BLaER1 (cell line): ENCODE results near the gene NUAK1.

Experiments
- H3K27ac ChIP-seq: shearing (Covaris generic); formaldehyde crosslinking; 2 replicates; pipeline ENCODE4 v1.8.1; 2022
- H3K27me3 ChIP-seq: shearing (Covaris generic); formaldehyde crosslinking; 2 replicates; pipeline ENCODE4 v1.8.1; 2022
- H3K36me3 ChIP-seq: shearing (Covaris generic); formaldehyde crosslinking; 2 replicates; pipeline ENCODE4 v1.8.1; 2022
- H3K4me1 ChIP-seq: shearing (Covaris generic); formaldehyde crosslinking; 2 replicates; pipeline ENCODE4 v1.8.1; 2022
- H3K4me2 ChIP-seq: shearing (Covaris generic); formaldehyde crosslinking; 2 replicates; pipeline ENCODE4 v1.8.1; 2022
- H3K4me3 ChIP-seq: shearing (Covaris generic); formaldehyde crosslinking; 2 replicates; pipeline ENCODE4 v1.8.1; 2022
- H3K9ac ChIP-seq: shearing (Covaris generic); formaldehyde crosslinking; 2 replicates; pipeline ENCODE4 v1.8.1; 2022
- H3K9me3 ChIP-seq: shearing (Covaris generic); formaldehyde crosslinking; 2 replicates; pipeline ENCODE4 v1.8.1; 2022
- H4K20me1 ChIP-seq: shearing (Covaris generic); formaldehyde crosslinking; 2 replicates; pipeline ENCODE4 v1.8.1; 2022
- Cebpa-rat ChIP-seq: shearing (Covaris generic); IDR thresholded peaks from 2 replicates; pipeline ENCODE4 v1.8.1; 2022

The NUAK1 gene

DNA sequence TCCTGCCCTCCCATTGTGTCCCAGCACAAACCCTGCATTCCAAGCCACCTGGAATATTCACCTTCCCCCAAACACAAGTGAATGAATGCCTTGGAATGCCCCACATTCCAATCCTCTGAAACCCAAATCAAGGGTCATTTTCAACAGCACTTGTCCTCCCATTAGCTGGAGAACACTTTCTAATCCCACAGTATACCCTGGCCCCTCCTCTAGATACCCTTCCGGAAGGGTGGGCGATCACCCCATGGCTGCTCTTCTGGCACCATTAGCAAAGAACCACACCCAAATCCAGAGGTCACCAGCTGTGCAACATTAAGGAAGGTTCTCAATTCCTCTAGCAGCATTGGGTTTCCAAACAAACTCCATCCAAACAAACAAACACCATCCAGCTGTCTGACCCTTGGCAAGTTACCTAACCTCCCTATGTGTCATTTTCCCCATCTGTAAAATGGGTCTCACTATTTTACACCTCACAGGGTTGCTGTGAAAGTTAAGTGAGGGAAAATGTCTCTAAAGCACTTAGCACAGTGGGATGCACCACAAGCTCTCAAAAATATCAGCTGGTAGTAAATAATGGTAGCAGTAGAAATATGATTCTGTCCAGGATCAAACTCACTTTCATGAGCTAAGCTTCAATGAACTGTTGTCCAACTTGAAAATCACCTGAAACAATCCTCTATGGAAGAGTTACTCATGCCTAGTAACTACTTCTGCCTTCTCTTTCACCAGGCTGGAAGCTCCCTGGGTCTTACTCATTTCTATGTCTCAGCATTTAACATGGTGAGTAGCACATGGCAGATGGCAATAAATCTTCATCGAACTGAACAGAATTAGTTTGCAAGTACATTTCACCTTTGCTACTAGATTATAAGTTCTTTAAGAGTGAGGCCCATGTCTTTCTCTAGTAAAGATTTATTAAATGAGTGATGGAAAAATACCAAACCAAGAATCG is 5.3 kb downstream of the NUAK1 start:
- H3K4me2 ChIP-seq = no peak overlapping the region
- H3K27me3 ChIP-seq = peaks cover 19% of the 10 kb centered on the region
- no peaks in the 10 kb centered on the region for H4K20me1 ChIP-seq
- TF ChIP-seq Cebpa-rat = no peak
- peaks cover 32% of the 10 kb centered on the region for H3K4me1 ChIP-seq
- H3K9me3 ChIP-seq = no peaks in the 10 kb centered on the region
- H3K4me3 ChIP-seq = no peak overlapping the region
- no peak overlapping the region for H3K9ac ChIP-seq
- H3K27ac ChIP-seq = no peak overlapping the region
- H3K36me3 ChIP-seq = no peaks in the 10 kb centered on the region

DNA sequence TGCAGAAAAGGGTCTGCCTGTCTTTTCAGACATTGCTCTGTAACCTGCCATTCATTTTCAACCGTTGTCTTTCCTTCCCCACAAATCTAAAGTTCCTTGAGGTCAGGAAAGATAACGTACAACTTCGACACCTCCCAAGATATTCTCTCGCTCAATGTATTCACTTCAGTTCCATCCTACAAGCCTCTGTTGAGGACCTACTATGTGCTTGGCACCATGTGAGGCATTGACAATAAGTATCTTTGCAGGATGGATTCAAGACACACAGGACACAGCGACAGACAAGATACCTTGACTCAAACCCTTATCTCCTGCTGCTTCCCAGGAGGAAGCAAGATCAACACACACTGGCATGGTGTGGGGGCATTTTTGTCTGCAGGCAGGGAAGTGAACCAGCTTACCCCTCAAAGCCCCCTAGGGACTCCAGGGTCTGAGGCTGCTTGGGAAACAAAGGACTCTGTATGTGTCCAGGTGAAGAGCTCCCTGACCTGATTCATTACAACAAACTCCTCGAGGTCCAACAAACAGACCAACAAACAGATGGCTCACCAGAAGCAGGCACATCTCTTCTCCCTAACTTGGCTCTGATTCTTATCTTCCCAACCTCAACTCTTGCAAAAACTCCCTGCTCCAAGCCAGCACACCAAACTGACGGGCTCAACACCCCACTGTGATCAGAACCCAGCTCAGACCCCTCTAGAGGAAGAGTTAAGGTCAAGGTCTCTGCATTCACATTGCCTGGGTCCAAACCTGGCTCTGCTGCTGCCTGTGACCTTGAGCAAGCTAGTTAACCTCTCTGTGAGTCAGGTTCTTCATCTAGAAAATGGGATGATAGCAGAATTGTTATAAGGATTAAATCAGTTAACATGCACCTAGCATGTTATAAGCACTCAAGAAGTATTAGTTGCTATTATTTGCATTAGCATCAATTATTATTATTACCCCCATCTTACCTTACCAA is 6.3 kb downstream of the NUAK1 start:
- peaks cover 10% of the 10 kb centered on the region for H3K27me3 ChIP-seq
- H3K9ac ChIP-seq = no peak overlapping the region
- H3K36me3 ChIP-seq = no peaks in the 10 kb centered on the region
- no peak overlapping the region for H3K4me2 ChIP-seq
- TF ChIP-seq Cebpa-rat = no peak
- H3K27ac ChIP-seq = no peak overlapping the region
- H4K20me1 ChIP-seq = no peaks in the 10 kb centered on the region
- no peak overlapping the region for H3K4me3 ChIP-seq
- H3K9me3 ChIP-seq = no peaks in the 10 kb centered on the region
- peaks cover 22% of the 10 kb centered on the region for H3K4me1 ChIP-seq

DNA sequence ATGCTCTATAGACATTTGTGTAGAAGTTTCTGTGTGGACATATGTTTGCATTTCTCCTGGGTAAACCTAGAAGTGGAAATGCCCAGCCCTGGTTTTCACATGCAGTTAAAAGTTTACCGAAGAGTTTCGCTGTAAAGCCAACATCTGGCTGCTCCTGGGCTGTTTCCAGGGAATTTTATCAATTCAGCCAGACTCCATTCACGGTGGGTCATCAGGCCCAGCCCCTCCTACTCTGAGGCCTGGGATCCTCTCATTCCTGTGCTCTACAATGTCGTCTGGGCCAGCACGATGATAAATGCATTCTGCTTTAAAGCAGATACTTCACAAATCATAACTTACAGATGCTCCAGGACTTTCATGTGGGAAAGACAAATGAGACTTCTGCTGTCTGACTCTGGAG is 7.1 kb downstream of the NUAK1 start:
- H3K9me3 ChIP-seq = no peaks in the 10 kb centered on the region
- no peak overlapping the region for H3K9ac ChIP-seq
- TF ChIP-seq Cebpa-rat = no peak
- H3K36me3 ChIP-seq = no peaks in the 10 kb centered on the region
- no peak overlapping the region for H3K27ac ChIP-seq
- H4K20me1 ChIP-seq = no peaks in the 10 kb centered on the region
- H3K4me1 ChIP-seq = peaks cover 16% of the 10 kb centered on the region
- H3K27me3 ChIP-seq = peaks cover 3% of the 10 kb centered on the region; the same call in 1 of the 2 replicates
- no peak overlapping the region for H3K4me2 ChIP-seq
- no peak overlapping the region for H3K4me3 ChIP-seq

DNA sequence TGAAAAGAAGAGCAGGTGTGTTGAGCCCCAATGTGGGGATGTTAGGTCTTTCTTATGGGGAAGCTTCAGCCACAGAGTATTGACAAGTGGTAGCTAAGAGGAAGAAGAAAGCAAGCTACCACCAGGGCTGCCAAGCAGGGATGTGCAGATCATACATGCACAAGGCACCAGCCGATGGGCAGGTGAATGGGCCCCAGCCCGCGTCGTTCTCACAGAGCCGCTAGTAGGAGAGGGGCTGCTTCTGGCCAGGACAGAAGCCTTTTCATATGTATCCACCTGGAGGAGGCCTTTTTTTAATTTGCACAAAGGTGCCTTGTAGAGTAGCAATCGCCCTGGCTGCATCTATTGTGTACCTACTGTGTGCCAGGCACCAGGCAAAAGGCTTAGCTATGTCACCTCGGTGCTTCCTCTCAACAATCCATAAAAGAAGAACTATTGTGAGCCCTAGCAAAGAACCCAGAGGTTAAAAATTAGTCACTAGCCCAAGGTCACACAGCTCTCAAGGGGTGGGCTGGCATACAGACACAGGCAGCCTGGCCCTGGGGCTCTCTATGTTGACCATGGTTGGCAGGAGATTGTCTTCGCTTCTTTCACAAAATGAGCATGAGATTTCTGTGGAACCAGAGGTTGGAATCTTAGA is 8.2 kb downstream of the NUAK1 start:
- Histone ChIP-seq H3K4me2 (no peak overlapping the region), H3K27ac (no peak overlapping the region), H3K9ac (no peak overlapping the region), H3K4me1 (peaks cover 7% of the 10 kb centered on the region), H4K20me1 (no peaks in the 10 kb centered on the region), H3K4me3 (no peak overlapping the region), H3K27me3 (no peaks in the 10 kb centered on the region), H3K36me3 (no peaks in the 10 kb centered on the region), H3K9me3 (no peaks in the 10 kb centered on the region)
- no peak for TF ChIP-seq Cebpa-rat

DNA sequence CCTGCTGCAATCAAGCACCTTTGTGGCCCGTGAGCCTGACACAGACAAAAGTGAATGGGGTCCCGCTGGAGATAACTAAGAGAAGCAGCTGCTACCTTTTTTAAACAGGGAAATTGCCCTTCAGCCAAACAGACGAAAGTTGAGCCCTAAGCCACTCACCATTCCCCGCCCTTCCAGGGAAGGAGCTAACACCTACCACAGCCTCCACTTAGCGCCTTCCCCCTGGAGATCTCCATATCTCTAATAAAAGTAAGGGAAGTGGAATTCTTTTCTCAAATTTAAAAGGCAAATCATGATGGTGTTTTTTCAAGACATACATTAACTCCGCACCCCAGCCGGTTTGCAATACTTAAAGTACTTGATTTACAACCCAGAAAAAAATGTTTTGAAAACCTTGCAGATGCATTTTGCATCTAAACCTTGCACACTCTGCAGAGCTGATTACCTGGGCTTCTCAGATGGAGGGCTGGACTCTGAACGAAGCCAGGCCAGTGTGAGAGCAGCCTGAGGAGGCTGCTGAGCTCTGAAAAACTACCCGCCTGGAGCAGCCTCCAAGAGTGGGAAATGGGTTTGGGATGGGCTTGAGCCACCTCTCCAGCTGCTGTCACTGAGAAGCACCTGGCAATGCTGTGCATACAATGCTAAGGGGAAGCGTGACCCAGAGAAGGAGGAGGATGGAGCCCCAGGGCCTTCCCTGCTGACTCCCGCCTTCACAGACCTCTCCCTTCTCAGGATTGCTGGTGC is 10.0 kb downstream of the NUAK1 start:
- no peaks in the 10 kb centered on the region for H3K36me3 ChIP-seq
- no peaks in the 10 kb centered on the region for H3K9me3 ChIP-seq
- H3K27me3 ChIP-seq = no peaks in the 10 kb centered on the region
- no peaks in the 10 kb centered on the region for H3K4me1 ChIP-seq
- no peak overlapping the region for H3K4me2 ChIP-seq
- no peak overlapping the region for H3K4me3 ChIP-seq
- no peaks in the 10 kb centered on the region for H4K20me1 ChIP-seq
- no peak for TF ChIP-seq Cebpa-rat
- no peak overlapping the region for H3K9ac ChIP-seq
- no peak overlapping the region for H3K27ac ChIP-seq

DNA sequence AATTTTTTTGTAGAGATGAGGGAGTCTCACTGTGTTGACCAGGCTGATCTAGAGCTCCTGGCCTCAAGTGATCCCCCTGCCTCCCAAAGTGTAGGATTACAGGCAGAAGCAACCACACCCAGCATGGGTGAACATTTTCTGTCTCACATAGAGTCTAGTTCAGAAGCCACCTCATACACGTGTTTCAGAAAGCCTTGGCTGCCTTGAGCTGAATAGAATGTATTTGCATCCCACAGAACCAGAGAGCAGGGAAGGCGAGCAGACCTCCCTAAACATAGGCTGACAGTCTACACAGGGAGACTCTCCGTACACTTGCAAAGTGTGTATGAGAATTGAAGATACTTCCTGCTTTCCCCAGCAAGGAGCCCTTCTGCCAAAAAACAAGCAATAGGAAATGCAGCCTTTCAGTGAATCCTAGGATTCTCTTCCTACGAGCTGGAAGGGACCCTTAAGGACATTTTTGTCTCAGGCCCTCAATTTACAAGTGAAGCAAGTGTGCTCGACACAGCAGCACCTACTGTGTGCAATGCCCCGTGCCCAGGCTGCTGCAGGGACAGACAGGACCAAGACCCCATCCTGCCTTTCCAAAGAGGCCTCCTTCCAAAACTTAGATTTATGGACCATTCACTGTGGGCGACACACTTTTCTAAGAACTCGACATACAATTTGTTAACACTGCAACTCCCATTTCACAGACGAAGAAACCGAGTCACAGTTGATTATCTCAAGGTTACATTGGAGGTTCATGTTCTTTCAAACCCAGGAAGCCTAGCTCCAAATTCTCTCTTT is 11.2 kb downstream of the NUAK1 start:
- Histone ChIP-seq H4K20me1 (no peaks in the 10 kb centered on the region), H3K4me1 (no peaks in the 10 kb centered on the region), H3K36me3 (no peaks in the 10 kb centered on the region), H3K9ac (no peak overlapping the region), H3K4me3 (no peak overlapping the region), H3K9me3 (no peaks in the 10 kb centered on the region), H3K27me3 (no peaks in the 10 kb centered on the region), H3K27ac (no peak overlapping the region), H3K4me2 (no peak overlapping the region)
- no peak for TF ChIP-seq Cebpa-rat

DNA sequence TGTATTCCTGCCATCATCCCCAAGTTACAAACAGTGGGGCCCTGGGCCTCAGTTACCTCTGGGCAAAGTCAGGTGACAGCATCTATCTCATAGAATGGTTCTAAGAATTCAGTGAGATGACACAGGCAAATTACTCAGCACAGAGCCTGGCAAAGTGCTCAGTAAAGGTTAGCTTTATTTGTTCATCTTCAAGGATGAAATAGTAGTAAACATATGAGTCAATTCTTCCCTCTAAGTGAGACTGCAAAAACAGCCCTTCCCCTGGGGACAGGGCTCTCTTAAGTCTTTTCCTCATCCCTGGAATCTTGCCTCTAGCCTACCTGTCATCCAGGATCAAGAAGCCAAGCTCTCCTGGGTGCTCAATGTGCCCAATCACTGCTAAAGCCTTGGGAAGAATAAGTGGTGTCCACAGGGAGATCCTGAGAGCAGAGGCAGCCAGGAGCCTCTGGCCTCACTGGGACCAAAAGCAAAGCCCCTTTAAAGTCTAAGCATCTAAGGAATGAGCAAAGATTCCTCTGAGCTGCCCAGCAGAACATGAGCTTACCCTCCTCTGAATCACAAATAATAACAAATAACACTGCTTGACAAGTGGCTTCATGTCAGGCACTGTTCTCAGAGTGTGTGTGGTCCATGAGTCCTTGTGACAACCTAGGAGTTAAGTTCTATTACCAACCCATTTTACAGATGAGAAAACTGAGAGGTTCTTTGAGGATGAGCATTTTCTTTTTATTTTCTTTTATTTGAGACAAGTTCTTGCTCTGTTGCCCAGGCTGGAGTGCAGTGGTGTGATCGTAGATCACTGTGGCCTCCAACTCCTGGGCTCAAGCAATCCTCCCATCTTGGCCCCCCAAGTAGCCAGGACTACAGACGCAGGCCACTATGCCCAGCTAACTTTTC is 12.1 kb downstream of the NUAK1 start:
- no peak overlapping the region for H3K9ac ChIP-seq
- H3K27me3 ChIP-seq = no peaks in the 10 kb centered on the region
- H3K36me3 ChIP-seq = no peaks in the 10 kb centered on the region
- no peak overlapping the region for H3K4me3 ChIP-seq
- H3K27ac ChIP-seq = no peak overlapping the region
- TF ChIP-seq Cebpa-rat = no peak
- H4K20me1 ChIP-seq = no peaks in the 10 kb centered on the region
- H3K9me3 ChIP-seq = no peaks in the 10 kb centered on the region
- H3K4me2 ChIP-seq = no peak overlapping the region
- H3K4me1 ChIP-seq = no peaks in the 10 kb centered on the region
